PC-9 (cell line): ENCODE measurements around the gene ADTRP. TPM values are rescaled to one million over a fixed set of nuclear protein-coding genes. Genes with fewer than 3 reads are reported as not detected.
A peak's percentile ranks its signal among the peaks of the same experiment; 100 is the strongest.

Experiments
- BruUV-seq: library from RNA; stranded (reverse); fragments of 400-500 nt; replicated peaks from 2 replicates; lab custom pipeline; 2021; lab: Mats Ljungman, UMichigan
- CTCF ChIA-PET: fragments of 300-600 bp; sonication (Branson Sonifier 250); formaldehyde crosslinking; loops from one replicate; lab custom pipeline; 2022; ENCODE audit warnings: antibody characterized with exemption; lab: Charles Lee
- POLR2A ChIA-PET: fragments of 300-600 bp; sonication (Branson Sonifier 250); formaldehyde crosslinking; loops from one replicate; lab custom pipeline; 2022; ENCODE audit warnings: antibody characterized with exemption; ENCODE audit not compliant: unreplicated experiment; lab: Charles Lee
- DNase-seq, 2 experiments: peaks; one replicate each; pipeline versions ENCODE4 v3.0.0 to v3.0.0-alpha.2; 2015 to 2022; ENCODE audit warnings: mixed read lengths in 1 of 2
- H2AFZ ChIP-seq: fragments of 200-600 bp; sonication (generic); 2 replicates; pipeline ENCODE4 v1.8.1; 2017; ENCODE audit warnings: antibody characterized with exemption
- H3F3A ChIP-seq: fragments of 200-600 bp; sonication (generic); 2 replicates; pipeline ENCODE4 v1.8.1; 2017; ENCODE audit warnings: antibody characterized with exemption, mild to moderate bottlenecking, low read depth; ENCODE audit not compliant: insufficient read depth
- H3K27ac ChIP-seq: fragments of 200-600 bp; sonication (generic); 2 replicates; pipeline ENCODE4 v1.6.1; 2016; ENCODE audit warnings: mixed run types
- H3K27me3 ChIP-seq: fragments of 200-600 bp; sonication (generic); 2 replicates; pipeline ENCODE4 v1.6.1; 2016; ENCODE audit warnings: low read depth, mixed run types; ENCODE audit not compliant: insufficient read depth
- H3K36me3 ChIP-seq: fragments of 200-600 bp; sonication (generic); 2 replicates; pipeline ENCODE4 v1.6.1; 2016; ENCODE audit warnings: low read depth, mixed run types
- H3K4me1 ChIP-seq: fragments of 200-600 bp; sonication (generic); replicated peaks from 2 replicates; pipeline ENCODE4 v1.6.1; 2016; ENCODE audit warnings: mixed run types; ENCODE audit not compliant: insufficient read depth
- H3K4me2 ChIP-seq: fragments of 200-600 bp; sonication (generic); 2 replicates; pipeline ENCODE4 v1.6.1; 2017; ENCODE audit warnings: mixed run types
- H3K4me3 ChIP-seq: fragments of 200-600 bp; sonication (generic); 2 replicates; pipeline ENCODE4 v1.6.1; 2016; ENCODE audit warnings: mixed run types
- H3K79me2 ChIP-seq: fragments of 200-600 bp; sonication (generic); 2 replicates; pipeline ENCODE4 v1.6.1; 2017; ENCODE audit warnings: low read depth, mixed run types
- H3K9me2 ChIP-seq: fragments of 200-600 bp; sonication (generic); 2 replicates; pipeline ENCODE4 v1.8.1; 2017; ENCODE audit warnings: mild to moderate bottlenecking; ENCODE audit not compliant: insufficient read depth
- H3K9me3 ChIP-seq: fragments of 200-600 bp; sonication (generic); 2 replicates; pipeline ENCODE4 v1.8.1; 2016; ENCODE audit warnings: low read depth; ENCODE audit not compliant: insufficient read depth
- H4K20me1 ChIP-seq: fragments of 200-600 bp; sonication (generic); 2 replicates; pipeline ENCODE4 v1.8.1; 2017; ENCODE audit not compliant: insufficient read depth
- EZH2 ChIP-seq: fragments of 200-600 bp; sonication (generic); IDR thresholded peaks from 2 replicates; pipeline ENCODE4 v1.8.0; 2017; ENCODE audit warnings: antibody characterized with exemption, low read depth
- intact Hi-C: fragments of 100-400 bp; cut with micrococcal nuclease; formaldehyde crosslinking; loops from one replicate; pipeline ENCODE4 v1.10.0; 2022; ENCODE audit not compliant: unreplicated experiment
- total RNA-seq: library from RNA; stranded (reverse); gene quantifications from 2 replicates; pipeline ENCODE4 v1.2.3, GENCODE V29; 2021
- TF ChIP-seq, protein P1 (sequence below): fragments of 200-600 bp; sonication (generic); conservative IDR thresholded peaks from 2 replicates; pipeline ENCODE4 v1.6.1; 2017; ENCODE audit warnings: mixed run types, antibody characterized with exemption, mild to moderate bottlenecking, moderate library complexity

The ADTRP gene
- total RNA-seq, 1 experiment from 2014 or later: 4.1 TPM

DNA sequence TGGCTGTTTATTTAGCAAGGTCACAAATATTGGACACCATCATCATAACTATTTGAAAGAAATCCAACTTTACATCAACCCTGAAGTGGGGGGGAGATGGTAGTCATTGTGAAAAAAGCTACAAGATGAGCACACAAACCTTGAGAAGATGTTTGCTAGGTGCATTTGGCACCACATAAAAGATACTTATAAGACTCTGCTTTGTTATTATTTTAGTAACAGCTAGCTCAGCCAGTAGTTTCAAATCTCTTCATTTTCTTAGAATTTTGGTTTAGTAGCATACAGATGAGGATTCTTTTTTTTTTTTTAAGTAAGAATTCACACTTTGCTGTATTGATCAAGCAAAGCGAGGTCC is 14.4 kb downstream of the ADTRP start:
- ChIA-PET CTCF (no interaction called here), POLR2A (no interaction called here)

DNA sequence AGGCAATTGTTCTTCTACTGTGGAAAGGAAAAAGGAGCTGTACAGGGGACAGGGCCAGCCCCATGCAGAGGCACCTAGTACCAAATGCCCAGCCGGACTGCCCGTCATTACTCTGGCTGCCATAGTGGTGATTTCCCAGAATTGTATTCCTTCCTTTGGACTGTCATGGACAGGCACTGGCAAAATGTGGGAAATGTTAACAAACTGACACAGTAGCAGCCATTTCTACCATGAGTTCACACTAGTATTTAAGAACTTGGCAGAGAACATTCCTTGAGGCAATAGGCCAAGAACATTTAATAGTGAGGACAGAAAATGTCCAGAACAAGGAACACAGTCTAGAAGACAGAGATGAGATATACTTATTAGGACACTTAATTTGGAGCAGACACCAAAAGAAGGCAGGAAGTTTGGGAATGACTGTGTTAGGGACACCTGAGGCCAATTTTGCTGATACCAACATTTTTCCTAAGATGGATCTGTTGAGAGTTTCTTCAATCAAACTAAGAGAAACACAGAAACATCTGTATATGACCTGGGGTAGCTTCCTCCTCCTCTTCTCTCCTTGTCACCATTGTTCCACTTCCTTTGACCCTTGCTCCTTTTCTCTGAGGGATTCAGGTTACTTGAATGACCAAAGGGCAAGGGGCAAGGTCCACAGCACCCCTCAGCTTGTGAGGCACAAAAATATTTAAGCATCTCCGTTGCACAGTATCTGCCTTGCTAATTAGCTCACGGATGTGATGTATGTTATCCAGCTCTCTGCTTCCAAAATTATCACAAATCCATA is 14.9 kb downstream of the ADTRP start:
- Histone ChIP-seq H2AFZ (no peak overlapping the region), H3K9me3 (no peaks in the 10 kb centered on the region), H3K36me3 (no peaks in the 10 kb centered on the region), H3F3A (peaks cover 30% of the 10 kb centered on the region), H3K4me3 (no peak overlapping the region), H3K4me1 (peaks cover 76% of the 10 kb centered on the region), H3K27ac (no peak overlapping the region), H3K79me2 (peaks cover 1% of the 10 kb centered on the region; the same call in 1 of the 2 replicates), H3K9me2 (no peaks in the 10 kb centered on the region), H3K27me3 (no peaks in the 10 kb centered on the region), H3K4me2 (no peak overlapping the region; the same call in 1 of the 2 replicates), H4K20me1 (no peaks in the 10 kb centered on the region)
- ChIA-PET CTCF (no interaction called here), POLR2A (no interaction called here)
- intact Hi-C loops: loop anchor here (10.0 kb wide), 1 partner anchor 381 kb away; no protein-coding TSS in a partner anchor
- no peak for DNase-seq
- TF ChIP-seq EZH2: no peak
- TF ChIP-seq, protein P1, sequence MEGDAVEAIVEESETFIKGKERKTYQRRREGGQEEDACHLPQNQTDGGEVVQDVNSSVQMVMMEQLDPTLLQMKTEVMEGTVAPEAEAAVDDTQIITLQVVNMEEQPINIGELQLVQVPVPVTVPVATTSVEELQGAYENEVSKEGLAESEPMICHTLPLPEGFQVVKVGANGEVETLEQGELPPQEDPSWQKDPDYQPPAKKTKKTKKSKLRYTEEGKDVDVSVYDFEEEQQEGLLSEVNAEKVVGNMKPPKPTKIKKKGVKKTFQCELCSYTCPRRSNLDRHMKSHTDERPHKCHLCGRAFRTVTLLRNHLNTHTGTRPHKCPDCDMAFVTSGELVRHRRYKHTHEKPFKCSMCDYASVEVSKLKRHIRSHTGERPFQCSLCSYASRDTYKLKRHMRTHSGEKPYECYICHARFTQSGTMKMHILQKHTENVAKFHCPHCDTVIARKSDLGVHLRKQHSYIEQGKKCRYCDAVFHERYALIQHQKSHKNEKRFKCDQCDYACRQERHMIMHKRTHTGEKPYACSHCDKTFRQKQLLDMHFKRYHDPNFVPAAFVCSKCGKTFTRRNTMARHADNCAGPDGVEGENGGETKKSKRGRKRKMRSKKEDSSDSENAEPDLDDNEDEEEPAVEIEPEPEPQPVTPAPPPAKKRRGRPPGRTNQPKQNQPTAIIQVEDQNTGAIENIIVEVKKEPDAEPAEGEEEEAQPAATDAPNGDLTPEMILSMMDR: no peak
- BruUV-seq: no TSS peak

More for the DNA sequence above, 14.4 kb downstream of the ADTRP start:
- Histone ChIP-seq H3K9me2 (no peaks in the 10 kb centered on the region), H3F3A (peaks cover 35% of the 10 kb centered on the region), H3K4me2 (no peak overlapping the region; the same call in 1 of the 2 replicates), H3K27me3 (no peaks in the 10 kb centered on the region), H3K27ac (no peak overlapping the region), H3K36me3 (no peaks in the 10 kb centered on the region), H3K4me1 (peaks cover 79% of the 10 kb centered on the region), H3K79me2 (peaks cover 6% of the 10 kb centered on the region; the same call in 1 of the 2 replicates), H2AFZ (no peak overlapping the region), H3K9me3 (no peaks in the 10 kb centered on the region), H3K4me3 (no peak overlapping the region), H4K20me1 (no peaks in the 10 kb centered on the region)
- DNase-seq: no peak
- intact Hi-C loops: loop anchor here (10.0 kb wide), 1 partner anchor 381 kb away; no protein-coding TSS in a partner anchor
- BruUV-seq: no TSS peak
- TF ChIP-seq, protein P1: no peak
- no peak for TF ChIP-seq EZH2

GRCh38 chr6:11762794-11763459 is 15.7 kb downstream of the ADTRP start:
- intact Hi-C loops: loop anchor here (10.0 kb wide), 1 partner anchor 382 kb away; no protein-coding TSS in a partner anchor
- Histone ChIP-seq H3K27ac (no peak overlapping the region), H3K79me2 (no peaks in the 10 kb centered on the region), H3K4me1 (peaks cover 69% of the 10 kb centered on the region), H3F3A (peaks cover 25% of the 10 kb centered on the region; the same call in 1 of the 2 replicates), H3K9me2 (no peaks in the 10 kb centered on the region), H3K36me3 (no peaks in the 10 kb centered on the region), H2AFZ (no peak overlapping the region), H3K27me3 (no peaks in the 10 kb centered on the region), H3K9me3 (no peaks in the 10 kb centered on the region; the same call in 1 of the 2 replicates), H3K4me2 (peak overlapping the region; percentile 28), H3K4me3 (no peak overlapping the region), H4K20me1 (no peaks in the 10 kb centered on the region)
- TF ChIP-seq EZH2: no peak
- TF ChIP-seq, protein P1: no peak
- POLR2A ChIA-PET: no interaction called here
- CTCF ChIA-PET: no interaction called here
- no peak for DNase-seq
- no TSS peak for BruUV-seq
